Activated CD4-positive, CD25-positive, alpha-beta regulatory T cell treated with anti-CD3 and anti-CD28 coated beads, Interleukin-2, amount 50 U/mL, for 72 hours (primary cell): ENCODE data around the gene RIIAD1.
"Not testable (repeated sequence)": the region's sequence is repeated elsewhere in the genome, so short reads cannot be mapped to it uniquely, and the experiment has no call there.

Experiments used
- DNase-seq: peaks from one replicate; pipeline ENCODE4 v3.0.0; 2021

Gene RIIAD1, protein sequence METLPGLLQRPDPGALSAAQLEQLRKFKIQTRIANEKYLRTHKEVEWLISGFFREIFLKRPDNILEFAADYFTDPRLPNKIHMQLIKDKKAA

DNA sequence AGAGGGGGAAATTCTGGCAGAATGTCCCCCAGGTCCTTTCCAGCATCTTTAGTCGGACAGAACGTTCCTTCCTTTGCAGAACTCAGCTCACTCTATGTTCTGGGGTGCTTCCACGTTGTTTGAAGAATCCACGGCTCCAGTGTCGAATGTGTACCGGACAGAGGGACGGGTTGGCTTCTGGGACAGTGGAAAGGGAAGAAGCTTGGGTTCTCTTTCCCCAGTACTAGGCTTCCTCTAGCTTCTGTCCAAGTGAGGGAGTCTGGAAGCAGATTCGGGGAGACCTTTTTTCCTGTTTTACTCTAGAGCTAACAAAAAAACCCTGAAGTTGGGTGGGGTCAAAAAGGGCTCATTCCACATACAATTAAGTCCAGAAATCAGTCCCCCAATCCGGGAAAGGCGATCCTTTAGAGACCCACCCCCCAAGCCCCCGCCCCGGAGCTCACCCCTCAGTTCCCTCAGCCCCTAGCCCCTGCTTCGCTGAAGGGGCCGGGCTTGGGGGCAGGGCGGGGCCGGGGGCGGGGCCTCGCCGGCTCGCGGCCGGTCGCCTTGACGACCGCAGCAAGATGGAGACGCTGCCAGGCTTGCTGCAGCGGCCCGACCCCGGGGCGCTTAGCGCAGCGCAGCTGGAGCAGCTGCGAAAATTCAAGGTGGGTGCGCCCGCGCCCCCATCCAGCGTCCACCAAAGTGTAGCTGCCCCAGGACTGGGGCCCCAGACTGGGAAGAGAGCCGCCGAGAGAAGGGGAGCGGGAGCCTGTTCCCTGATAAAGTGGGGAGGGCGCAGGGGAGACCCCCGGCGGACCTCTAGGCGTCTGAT, at the start of gene RIIAD1:
RIIAD1 (plus strand) TSS at position 549 of the 814 bp plus-strand sequence; CDS start at position 564, 15 bp downstream.
- DNase-seq, result no peak

DNA sequence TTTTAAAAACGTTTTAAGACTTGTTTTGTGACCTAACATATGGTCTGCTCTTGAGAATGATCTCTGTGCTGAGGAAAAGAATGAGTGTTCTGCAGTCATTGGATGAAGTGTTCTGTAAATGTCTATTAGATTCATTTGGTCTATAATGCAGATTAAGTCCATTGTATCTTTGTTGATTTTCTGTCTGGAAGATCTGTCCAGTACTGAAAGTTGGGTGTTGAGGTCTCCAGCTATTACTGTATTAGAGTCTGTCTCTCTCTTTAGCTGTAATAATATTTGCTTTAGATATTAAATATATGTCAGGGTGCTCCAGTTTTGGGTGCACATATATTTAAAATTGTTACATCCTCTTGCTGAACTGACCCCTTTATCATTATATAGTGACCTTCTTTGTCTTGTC, 47.9 kb upstream of the RIIAD1 start:
- DNase-seq, result no peak

DNA sequence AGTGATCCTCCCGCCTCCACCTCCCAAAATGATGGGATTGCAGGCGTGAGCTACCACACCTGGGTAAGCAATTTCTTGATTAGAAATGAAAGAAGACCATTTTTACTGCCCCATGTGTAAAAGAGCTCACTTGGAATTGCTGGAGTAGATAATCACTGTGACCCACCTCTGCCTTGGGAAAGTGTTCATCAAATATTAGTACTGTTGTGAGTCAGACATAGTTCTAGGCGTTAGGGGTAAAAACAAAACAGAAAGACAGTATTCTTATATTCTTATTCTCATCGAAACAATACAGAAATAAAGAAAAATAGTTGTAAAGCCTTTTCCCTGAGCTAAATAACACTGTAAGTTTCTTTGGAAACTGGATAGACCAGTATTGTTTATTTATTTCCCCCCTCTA, 40.9 kb upstream of the RIIAD1 start:
- no peak for DNase-seq

DNA sequence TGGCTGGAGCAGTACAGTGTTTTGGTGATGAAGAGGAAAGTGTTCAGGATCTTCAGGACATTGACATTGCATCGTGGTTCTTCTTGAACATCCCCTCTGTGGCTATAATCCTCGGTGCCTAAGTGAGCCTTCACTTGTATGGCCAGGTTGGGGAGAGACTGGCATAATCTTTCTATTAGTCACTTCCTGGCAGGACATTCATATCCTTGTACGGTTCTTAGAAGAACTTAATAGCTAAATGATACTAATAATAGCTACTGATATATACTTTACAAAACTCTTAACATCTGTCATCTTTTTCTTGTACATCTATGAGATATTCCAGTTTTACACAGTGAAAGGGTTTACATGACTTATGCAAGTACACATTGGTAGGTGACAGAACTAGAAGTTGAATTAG, 40.5 kb upstream of the RIIAD1 start:
- DNase-seq, result no peak

DNA sequence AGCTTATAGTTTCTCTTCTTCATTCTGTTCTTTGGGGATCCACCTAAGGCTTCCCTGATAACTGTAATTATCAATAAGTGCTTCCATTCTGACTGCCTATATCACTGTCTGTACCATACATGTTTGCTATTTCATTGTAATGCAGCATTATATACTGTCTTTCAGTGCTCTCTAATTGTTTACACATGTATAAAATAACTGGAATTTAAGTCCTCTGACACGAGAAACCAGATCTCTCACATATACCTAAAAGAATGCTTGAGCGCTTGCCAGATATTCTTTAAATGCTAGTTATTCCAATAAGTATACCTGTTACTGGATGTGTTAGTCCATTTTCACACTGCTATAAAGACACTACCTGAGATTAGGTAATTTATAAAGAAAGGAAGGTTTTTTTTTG, 39.4 kb upstream of the RIIAD1 start:
- no peak for DNase-seq

DNA sequence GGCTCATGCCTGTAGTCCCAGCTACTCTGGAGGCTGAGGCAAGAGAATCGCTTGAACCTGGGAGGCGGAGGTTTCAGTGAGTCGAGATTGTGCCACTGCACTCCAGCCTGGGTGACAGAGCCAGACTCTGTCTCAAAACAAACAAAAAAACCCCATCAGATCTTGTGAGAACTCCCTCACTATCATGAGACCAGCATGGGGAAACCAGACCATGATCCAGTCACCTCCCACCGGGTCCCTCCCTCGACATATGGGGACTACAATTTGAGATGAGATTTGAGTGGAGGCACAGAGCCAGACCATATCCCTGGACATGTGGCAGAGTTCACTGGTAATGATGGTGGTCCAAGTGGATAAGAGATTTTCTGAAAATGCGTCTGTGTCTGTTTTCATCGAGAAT, 38.4 kb upstream of the RIIAD1 start:
- not testable (repeated sequence) for DNase-seq

DNA sequence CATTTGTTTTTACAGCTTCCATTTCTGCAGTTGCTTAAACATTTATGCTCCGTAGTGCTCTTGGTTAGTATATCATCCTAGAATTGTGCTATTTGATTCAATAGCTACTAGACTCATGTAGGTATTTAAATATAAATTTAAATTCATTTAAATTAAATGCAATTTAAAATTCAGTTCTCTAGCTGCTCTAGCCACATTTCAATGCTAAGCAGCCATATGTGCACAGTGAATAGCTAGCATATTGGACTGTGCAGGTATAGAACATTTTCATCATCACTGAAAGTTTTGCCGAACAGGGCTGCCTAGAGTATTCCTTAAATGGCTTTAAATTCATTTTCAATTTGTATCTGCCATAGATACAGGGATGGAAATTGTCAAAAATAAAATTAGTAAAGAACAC, 37.2 kb upstream of the RIIAD1 start:
- DNase-seq, result no peak

DNA sequence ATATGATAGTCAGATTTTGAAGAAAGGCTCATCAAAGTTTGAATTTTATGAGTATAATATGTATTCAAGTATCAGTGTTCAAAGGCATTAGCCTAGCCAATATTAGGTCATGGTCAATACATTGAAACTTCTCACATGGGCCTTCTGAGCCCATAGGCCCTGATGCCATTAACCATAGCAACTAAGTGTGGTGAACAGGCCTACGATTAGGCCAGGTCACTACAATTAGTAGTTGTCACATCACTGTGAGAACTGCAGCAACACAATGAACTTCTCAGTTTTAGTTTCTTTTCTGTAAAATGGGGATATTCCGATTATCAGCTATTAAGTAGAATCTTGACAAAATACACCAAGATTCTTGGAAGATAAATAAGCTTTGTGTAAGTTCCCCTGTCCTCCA, 34.8 kb upstream of the RIIAD1 start:
- no peak for DNase-seq

DNA sequence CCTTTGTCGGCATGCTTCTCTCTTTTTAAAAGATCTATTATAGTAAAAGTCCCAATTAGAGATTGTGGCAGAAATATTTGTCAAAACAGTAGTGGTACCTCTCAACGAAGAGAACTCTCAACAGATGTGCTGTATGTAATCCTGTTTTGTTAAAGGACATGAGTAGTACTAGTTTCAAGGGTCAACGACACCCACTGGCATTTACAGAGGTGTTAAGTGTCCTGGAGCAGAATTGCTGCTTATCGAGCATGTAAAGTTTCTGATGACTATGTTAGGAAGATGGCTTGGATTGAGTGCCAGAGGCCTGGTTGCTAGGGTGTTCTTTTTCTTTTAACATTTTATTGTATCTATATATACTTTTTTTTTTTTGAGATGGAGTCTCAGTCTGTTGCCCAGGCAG, 31.8 kb upstream of the RIIAD1 start:
- DNase-seq, result no peak

DNA sequence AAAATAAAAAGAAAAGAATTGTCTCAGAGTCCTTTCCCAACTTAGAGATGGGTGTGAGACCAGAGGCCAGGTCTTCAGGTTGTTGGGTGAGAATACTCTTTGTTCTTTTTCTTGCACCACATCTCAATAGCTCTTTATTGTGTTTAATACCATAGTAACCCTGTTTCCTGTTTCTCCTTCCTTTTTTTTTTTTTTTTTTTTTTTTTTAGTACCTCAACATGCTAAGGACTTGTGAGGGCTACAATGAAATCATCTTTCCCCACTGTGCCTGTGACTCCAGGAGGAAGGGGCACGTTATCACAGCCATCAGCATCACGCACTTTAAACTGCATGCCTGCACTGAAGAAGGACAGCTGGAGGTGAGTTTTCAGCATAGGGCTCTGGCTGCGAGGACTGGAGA, 29.1 kb upstream of the RIIAD1 start:
- DNase-seq, result no peak

DNA sequence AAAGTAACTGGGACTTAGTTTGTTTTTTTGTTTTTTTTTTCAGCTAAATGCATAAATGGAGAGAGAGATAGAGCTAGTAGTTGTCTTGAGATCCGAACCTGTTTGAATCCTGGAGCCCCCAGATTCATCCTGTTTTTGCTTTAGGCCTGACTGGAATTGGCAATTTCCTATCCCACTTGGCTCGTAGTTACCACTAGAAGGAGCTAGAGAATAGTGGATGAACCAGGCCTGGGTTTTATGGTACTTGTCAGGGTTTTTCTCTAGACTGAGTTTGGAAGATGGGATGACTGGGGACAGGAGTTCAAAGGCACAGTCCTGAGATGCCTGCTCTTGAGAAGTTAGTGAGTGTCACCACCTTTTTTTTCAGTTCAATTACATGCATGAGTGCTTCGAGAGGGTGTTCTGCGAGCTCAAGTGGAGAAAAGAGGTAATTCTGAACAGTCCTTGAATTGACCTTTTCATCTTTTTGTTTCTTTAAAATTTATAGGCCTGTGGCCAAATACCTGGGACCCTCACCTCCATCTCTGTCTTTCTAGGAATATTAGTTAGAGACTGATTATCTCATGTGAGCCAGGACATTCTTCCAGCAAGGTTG, 28.2 kb upstream of the RIIAD1 start:
- no peak for DNase-seq

DNA sequence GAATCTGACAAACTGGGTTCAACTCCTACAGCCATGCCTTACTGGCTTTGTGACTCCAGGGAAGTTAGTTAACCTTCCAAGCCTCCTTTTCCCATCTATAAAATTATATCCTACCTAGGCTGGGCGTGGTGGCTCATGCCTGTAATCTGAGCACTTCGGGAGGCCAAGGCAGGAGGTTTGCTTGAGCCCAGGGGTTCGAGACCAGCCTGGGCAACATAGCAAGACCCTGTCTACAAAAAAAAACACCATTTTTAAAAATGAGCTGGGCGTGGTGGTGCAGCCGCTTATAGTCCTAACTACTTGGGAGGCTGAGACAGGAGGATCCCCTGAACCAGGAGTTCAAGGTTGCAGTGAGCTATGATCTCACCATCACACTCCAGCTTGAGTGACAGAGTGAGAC, 19.8 kb upstream of the RIIAD1 start:
- no peak for DNase-seq

DNA sequence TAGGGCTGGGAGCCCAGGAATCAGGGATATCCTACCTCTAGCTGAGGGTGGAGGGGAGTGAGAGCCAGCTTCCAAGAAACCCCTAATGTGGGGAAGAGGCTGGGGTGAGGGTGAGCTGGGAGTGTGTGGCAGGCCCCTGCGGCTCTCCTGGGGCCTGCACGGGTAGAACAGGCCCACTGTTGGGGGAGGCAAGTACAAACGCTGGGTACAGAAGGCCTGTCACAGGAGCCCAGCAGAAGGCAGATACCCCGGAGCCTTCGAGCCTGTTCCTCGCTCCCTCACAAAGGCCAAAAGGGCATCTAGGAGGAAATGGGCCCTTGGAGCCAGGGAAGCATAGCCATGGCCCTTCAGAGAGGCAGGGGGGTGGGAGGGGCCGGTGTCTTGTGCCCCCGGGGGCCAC, 18.4 kb upstream of the RIIAD1 start:
- DNase-seq, result no peak

DNA sequence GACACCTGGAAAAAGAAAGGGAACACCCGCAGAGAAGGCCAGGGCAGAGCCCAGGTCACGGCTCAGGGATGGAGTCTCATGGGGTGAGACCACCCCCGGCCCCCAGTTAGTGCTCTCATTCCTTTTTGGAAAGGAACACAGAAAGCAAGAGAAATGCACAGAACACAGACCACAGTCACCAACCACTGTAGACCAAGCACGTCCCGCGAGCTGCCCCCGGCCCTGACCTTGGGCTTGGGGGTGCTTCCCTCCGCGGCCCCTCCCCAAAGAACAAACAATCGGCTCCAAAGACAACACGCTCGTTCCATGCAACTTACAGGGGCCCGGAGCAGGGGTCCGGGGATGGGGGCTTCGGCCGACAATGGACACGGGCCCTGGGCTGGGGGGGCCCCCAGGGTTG, 17.5 kb upstream of the RIIAD1 start:
- no peak for DNase-seq

DNA sequence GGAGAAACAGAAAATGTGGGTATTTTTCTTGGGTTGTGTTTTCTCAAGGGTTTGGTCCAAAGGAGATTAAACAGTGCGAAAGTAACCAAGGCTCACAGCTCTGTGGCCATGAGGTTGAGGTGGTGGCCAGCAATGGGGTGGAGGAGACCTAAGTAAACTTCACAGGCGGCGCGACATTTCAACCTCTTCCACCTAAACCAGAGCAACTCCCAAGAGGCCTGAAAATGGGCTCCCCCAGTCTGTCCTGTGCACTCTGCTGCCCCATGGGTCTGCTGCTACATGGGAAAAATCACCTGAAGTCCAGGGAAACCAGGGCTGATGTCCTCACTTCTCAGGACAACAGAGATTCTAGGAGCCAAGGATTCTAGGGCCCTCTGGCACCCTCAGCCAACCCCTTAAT, 17.1 kb upstream of the RIIAD1 start:
- DNase-seq, result no peak

DNA sequence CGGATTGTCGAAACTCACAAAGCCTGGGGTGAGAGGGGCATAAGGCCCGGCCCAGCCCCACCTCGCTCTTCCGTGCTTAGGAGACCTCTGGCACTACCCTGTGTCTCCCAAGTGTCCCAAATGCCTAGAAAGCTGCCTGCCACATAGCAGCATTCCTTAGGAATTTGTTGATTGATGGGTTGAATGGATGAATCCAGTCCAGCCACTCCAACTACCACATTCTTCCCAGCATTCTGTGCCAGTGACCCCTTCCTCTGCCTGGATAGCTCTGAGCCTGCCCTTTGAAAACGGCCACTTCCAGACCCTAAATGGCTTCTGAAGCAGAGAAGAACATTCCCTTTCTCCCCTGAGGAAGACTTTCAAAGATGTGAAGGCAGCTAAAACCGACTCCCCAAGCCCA, 16.2 kb upstream of the RIIAD1 start:
- DNase-seq, result no peak

DNA sequence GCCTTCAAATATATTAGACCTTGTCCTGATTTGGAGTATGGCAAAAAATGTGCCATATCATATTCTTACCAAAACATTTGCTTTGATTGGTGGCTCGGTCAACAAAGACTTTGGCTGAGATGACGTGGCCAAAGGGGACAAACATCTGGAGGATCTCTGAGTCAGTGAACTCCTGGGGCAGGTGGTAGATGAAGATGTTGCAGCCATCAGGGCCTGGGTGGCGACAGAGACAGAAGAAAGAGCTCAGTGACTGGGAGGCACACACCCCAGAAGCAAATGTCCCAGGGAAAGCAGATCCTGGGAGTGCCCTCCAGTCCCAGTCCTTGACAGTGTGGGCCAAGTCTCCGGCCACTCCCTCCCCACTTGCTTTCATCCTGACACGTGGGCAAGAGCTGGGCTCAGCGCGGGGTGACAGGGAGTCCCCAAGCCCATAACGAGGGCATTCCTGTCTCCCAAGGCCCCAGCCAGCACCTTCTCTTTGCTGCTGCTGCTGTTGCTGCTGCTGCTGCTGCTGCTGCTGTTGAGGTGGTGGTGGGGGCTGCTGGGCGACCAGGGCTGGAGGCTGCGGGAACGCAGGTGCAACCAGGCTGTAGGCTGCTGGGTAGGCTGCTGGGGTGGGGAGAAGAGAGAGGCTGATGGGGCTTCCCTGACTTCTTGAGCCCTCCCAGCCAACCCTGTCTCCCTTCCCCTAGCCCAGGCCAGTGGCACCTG, 15.4 kb upstream of the RIIAD1 start:
- DNase-seq, result no peak

DNA sequence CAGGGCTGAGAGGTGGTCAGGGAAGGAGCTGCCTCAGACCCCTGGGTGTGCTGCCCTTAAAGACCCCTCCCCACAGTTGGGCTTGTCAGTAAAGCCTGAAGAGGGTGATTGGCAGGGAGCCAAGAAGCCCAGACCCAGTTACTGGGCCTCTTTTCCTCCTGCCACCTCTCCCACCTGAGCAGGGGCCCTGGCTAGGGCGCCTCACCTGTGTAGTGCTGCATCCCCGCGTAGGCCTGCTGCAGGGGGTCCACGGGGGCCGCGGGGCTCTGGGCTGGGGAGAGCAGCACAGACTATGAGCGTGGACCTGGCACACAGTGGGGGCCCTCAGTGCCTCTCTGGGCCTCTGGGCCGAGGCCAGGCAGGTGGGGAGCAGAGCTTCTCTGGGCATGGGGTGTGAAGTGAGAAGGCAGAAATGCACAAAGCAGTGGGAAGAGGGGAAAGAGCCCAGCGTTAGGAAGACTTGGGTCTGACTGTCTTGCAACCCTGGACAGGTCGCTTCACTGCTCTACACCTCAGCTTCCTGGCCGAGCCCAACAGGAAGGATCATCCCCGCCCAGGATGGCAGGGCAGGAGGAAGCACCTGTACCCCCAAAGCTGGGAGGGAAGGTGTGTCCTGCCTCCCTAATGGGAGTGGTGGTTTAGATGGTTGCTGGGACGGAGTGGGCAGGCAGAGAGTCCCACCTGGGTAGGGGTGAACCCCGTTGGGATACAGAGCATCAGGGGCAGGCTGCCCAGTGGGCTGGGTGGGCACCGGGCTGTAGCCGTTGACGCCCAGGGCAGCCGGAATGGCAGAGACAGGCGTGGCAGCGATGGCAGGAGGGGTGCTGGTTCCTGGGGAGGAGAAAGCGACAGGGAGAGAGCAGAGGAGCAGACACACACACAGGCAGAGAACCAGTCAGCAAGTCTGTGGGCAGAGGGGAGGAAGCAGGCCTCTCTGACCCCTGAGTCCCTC, 14.6 kb upstream of the RIIAD1 start:
- DNase-seq, result no peak

DNA sequence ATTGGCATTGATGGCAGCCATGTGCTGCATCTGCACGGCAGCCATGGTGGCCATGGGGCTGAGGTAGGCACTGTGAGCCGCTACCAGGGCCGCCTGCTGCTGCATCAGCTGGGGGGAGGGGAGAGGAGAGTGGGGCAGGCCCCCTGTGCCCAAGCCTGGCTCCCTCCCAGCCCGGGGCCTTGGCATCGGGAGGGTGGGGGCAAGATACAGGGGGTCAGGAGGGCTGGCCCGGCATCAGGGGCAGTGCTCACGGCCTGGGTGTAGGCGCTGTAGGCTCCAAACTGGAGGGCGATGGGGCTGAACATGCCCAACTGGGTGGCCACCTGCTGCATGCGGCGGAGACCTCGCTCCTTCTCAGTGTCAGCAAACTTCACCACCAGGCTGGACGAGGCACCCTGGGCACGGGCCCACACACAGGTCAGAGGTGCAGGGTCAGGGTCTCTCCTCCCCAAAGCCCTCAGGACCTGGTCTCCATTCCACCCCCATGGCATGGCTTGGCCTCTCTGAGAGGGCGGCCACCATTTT, 13.7 kb upstream of the RIIAD1 start:
- DNase-seq, result no peak

DNA sequence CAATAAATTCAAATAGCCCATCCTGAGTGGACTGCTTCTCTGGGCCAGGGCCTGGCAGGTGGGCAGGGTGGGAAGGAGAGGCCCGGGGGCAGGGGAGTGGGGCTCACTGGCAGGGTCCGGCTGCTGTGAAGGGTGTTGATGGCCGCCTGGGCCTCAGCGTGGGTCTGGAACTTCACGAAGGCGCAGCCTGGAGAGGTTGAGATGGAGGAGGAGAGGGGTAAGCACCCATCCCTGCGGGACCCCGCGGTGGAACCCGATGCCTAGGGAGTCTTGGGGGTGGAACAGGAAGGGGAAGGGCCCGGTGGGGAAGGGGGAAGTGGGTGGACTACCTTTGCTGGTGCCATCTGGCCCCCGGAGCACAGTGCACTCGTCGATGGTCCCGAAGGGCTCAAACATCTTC, 12.4 kb upstream of the RIIAD1 start:
- DNase-seq, result no peak

DNA sequence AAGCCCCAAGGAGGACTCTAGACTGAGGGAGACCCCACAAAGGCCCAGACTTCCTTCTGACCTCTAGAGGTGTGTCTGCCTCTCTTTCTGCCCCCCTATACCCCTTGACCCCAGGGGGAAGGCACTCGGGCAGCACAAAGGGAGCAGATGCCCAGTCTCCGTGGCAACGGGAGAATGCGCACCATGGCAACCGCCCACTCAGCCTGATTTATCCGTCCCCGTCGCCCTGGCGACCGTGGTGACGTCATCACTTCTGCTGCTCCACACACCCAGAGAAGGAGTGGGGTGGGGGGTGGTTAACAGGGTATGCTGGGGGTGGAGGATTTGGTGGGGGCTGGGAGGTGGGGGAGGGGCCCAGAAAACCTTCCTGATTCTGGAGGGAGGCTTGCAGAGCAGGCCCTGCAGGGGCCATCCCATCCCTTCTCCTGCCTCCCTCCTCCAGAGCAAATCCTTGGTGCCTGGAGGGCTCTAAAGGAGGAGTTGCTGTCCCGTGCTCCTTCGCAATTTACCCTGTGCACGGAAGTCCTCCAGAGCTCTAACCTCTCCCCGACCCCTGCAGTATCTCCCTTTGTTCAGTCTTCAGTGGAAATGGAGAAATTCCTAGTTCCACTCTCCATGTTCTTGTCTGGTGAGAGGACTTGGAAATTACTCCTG, 11.0 kb upstream of the RIIAD1 start:
- DNase-seq, result no peak
